ENCODE data around the gene SIX5. TPM values are rescaled to one million over a fixed set of nuclear protein-coding genes. Genes with fewer than 3 reads are reported as not detected.

Gene SIX5
- total RNA-seq = 6.8 and 8.0 TPM in 2 replicates

GRCh38 chr19:45768984-45769782 is at the start of gene SIX5:
Gene SIX5, minus strand, starts transcription at chr19:45769252. Its CDS starts 408 bp downstream, at chr19:45768844.

GRCh38 chr19:45814851-45815480 is 45.9 kb upstream of the SIX5 start, which contains the start of gene RSPH6A:
Gene RSPH6A, minus strand, starts transcription at chr19:45815308. Its CDS starts 132 bp downstream, at chr19:45815176.

GRCh38 chr19:45792470-45793177 is 23.6 kb upstream of the SIX5 start, which contains the start of gene DMWD:
Gene DMWD, minus strand, starts transcription at chr19:45792845. Its CDS starts 89 bp downstream, at chr19:45792756.

DNA sequence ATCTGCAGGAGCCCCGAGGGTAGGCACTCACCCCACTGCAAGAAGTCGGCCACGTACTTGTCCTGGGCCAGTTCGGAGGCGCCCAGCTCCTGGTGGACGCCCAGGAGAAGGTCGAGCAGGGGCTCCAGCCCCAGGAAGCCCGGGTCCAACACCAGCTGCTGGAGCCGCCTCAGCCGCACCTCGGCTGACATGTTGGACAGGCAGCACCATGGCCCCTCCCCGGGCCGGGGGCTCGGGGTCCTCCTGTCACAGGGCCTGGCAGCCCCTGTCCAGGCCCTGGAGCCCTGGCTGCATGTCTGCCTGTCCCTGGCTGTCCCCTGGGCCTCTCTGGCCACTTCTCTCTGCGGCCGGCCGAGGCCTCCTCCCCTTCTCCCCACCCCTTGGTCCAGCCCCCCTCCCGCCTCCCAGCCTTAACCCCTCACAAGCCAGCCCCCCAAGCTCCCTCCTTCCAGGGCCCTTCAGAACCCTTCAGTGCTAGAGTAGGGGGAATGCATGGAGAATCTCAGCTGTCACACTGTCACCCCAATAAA is 13.2 kb upstream of the SIX5 start, which contains the start of gene DMPK:
Gene DMPK, minus strand, starts transcription at position 329 of the 530 bp plus-strand sequence. Its CDS starts 138 bp downstream, at position 191.

GRCh38 chr19:45733160-45733810 is 35.8 kb downstream of the SIX5 start, which contains the start of gene MEIOSIN:
Gene MEIOSIN, plus strand, starts transcription at chr19:45733439. Its CDS starts 1,938 bp downstream, at chr19:45735377.

GRCh38 chr19:45730368-45731288 is 38.4 kb downstream of the SIX5 start, which contains the start of gene FBXO46:
Gene FBXO46, minus strand, starts transcription at chr19:45730896. Its CDS starts 17,401 bp downstream, at chr19:45713495.

Other genes starting within 250 kb of the SIX5 start
- gene OPA3, start 184.4 kb downstream of the SIX5 start, total RNA-seq = 3.7 and 4.2 TPM in 2 replicates
- not detected in 2 replicates for gene GPR4, start 167.0 kb downstream of the SIX5 start, total RNA-seq
- gene EML2, start 129.9 kb downstream of the SIX5 start, total RNA-seq = 27.9 and 36.7 TPM in 2 replicates
- gene GIPR, start 101.0 kb downstream of the SIX5 start, total RNA-seq = 0.09 and 0.14 TPM in 2 replicates
- gene SNRPD2, start 77.3 kb downstream of the SIX5 start, total RNA-seq = 780 and 863 TPM in 2 replicates
- gene QPCTL, start 76.6 kb downstream of the SIX5 start, total RNA-seq = 17.2 and 19.1 TPM in 2 replicates
- 2.0 and 2.6 TPM in 2 replicates for gene FBXO46, start 38.4 kb downstream of the SIX5 start, total RNA-seq
- gene MEIOSIN, start 35.8 kb downstream of the SIX5 start, total RNA-seq = not detected in 2 replicates
- 28.0 and 70.8 TPM in 2 replicates for gene DMPK, start 13.2 kb upstream of the SIX5 start, total RNA-seq
- 20.2 and 27.5 TPM in 2 replicates for gene DMWD, start 23.6 kb upstream of the SIX5 start, total RNA-seq
- gene RSPH6A, start 46.1 kb upstream of the SIX5 start, total RNA-seq = 0.09 and 0.14 TPM in 2 replicates
- gene SYMPK, start 93.9 kb upstream of the SIX5 start, total RNA-seq = 24.5 and 32.4 TPM in 2 replicates
- gene FOXA3, start 95.1 kb upstream of the SIX5 start, total RNA-seq = not detected in 2 replicates
- gene IRF2BP1, start 116.9 kb upstream of the SIX5 start, total RNA-seq = 18.6 and 22.7 TPM in 2 replicates
- gene MYPOP, start 133.4 kb upstream of the SIX5 start, total RNA-seq = 0.85 and 0.92 TPM in 2 replicates
- not detected in 2 replicates for gene NANOS2, start 145.5 kb upstream of the SIX5 start, total RNA-seq
- under 0.01 TPM in 2 replicates for gene NOVA2, start 204.6 kb upstream of the SIX5 start, total RNA-seq
- 5.7 and 7.2 TPM in 2 replicates for gene CCDC61, start 226.2 kb upstream of the SIX5 start, total RNA-seq